CD4-positive, alpha-beta T cell treated with Interleukin-6 at 100 ng/mL for 8 hours (primary cell): ENCODE measurements around the gene CDH4.
"Not testable (repeated sequence)": the region's sequence is repeated elsewhere in the genome, so short reads cannot be mapped to it uniquely, and the experiment has no call there.

Experiments used
- DNase-seq: peaks from one replicate; pipeline ENCODE4 v3.0.0-alpha.2; 2020; ENCODE audit warnings: mixed read lengths, low spot score

CDH4 gene

GRCh38 chr20:61419010-61419409 lies 166.9 kb downstream of the CDH4 start:
- no peak for DNase-seq

DNA sequence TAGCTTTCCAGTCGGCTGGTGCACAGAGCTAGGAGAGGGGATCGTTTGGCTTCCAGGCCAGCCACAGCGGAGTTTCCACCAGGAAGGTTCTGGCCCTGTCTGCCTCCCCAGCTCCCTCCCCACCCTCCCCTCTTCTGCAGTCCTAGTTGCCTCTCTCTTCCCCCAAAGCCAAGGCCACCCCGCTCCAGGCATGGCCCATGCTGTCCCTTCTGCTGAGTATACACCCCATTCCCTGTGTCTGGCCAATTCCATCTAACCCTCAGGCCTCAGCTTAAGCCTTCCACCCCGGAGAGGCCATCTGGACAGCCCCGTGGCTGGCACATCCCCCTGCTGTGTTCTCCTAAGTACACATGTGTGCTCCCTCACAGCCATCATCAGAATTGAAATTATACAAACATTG lies 167.4 kb downstream of the CDH4 start:
- DNase-seq = no peak

- no peak for DNase-seq
Observed at GRCh38 chr20:61420056-61420455, 168.0 kb downstream of the CDH4 start.

- no peak for DNase-seq
Observed at GRCh38 chr20:61420781-61421180, 168.7 kb downstream of the CDH4 start.

DNA sequence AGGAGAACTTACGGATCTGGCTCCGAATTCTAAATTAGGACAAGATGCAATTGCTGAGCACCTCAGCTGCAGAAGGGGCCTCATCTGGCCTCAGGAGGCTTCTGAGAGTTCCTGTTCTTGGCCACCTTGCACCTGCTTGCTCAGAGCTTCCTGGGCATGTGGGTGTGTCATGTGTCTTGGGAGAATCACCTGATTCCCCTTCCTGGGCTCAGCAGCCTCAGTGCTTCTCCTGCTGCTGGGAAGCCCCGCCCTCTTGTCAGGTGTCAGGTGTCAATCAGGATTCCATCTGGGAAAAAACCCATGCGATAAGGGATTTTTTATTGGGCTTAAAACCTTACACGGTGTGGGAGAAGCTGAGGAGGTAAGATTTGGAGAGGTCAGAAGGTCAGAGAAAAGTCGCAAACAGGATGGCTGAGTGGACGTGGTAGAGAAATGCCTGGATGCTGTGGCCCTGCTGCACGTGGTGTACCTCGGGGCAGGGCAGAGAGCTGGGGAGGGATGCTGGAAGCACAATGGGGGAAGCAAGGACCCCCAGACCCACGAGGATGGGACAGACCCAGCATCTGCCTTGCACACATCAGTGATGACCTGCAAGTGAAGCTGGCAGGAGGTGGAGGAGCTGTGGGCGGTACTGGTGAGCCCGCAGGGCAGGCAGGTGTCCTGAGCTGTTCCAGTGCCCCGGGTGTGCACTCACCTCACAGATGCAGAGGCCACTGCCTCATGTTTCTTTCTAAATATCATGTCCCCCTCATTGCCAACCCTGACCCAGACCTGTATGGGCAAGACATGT lies 170.8 kb downstream of the CDH4 start:
- DNase-seq = no peak

DNA sequence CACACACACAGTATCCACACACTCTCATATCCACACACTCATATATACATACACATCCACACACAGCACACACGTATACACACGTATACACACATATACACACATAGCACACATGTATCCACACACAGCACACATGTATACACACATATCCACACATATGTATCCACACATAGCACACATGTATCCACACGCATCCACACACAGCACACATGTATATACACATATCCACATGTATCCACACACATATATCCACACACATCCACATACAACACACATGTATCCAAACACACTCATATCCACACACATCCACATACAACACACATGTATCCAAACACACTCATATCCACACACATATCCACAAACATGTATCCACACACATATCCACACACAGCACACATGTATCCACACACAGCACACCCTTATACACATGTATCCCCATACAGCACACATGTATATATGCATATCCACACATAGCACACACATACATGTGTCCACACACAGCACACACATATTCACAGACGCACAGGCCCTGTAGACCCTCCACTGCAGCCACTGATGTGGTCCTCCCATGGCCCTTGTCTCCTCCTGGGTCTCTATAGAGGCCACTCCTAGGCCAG lies 172.1 kb downstream of the CDH4 start:
- DNase-seq = no peak

- DNase-seq = no peak
Observed at GRCh38 chr20:61424628-61425420, 172.8 kb downstream of the CDH4 start.

DNA sequence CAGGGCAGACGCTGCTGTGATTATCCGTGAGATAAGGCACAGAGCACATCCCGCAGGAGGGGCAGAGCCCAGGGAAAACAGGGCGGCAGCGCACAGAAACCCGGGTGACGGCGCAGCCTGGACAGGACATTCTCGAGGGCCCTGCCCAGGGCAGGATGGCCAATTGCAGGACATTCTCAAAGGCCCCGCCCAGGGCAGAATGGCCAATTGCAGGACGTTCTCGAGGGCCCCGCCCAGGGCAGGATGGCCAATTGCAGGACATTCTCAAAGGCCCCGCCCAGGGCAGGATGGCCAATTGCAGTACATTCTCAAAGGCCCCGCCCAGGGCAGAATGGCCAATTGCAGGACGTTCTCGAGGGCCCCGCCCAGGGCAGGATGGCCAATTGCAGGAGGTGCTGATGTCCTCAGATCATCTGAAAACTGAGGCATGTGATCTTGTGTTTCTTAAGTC lies 173.5 kb downstream of the CDH4 start:
- not testable (repeated sequence) for DNase-seq

DNA sequence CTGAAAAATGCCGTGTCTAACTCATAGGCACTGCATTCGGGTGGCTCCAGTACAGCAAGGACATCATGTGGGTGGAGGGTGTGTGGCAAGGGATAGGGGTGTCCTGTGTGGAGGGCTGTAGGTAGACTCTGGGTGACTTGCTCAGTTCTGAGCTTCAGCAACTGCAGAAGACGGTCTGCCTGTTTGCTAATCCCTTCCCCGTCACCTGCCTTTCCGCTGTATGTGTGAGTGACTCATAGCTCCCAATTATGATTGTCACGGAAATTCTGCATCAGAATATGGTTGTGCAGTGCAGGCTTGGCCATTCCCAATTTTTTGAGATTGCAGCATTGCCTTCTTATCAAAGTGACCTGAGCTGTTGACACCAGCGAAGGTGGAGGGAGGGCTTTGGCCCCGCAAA lies 174.3 kb downstream of the CDH4 start:
- no peak for DNase-seq

DNA sequence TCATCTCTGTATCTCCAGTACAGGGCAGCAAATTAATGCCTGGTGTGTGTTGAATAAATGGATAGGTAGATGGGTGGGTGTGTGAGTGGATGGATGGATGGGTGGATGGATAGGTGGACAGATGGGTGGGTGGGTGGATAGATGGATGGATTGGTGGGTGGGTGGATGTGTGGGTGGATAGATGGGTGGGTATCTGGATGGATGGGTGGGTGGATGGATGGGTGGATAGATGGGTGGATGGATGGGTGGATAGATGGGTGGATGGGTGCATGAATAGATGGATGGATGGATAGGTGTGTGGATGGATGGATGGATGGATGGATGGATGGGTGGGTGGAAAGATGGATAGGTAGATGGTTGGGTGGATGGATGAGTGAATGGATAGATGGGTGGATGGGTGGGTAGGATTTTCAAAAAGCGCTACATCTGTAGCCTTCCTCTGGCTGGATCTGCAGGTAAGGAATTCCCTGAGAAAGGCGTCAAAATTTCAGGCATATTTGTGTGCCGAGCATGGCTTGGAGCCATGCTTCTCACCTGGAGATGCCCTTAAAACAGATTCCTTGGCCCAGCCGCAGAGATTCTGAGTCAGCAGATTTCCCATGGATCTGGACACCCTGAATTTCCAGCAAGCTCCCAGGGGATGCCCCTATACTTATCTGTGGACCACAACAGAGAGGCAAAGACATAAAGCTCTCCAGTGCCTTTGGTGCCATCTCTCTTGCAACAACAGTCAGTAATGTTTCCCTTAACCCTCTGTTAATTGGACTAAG lies 177.6 kb downstream of the CDH4 start:
- no peak for DNase-seq

DNA sequence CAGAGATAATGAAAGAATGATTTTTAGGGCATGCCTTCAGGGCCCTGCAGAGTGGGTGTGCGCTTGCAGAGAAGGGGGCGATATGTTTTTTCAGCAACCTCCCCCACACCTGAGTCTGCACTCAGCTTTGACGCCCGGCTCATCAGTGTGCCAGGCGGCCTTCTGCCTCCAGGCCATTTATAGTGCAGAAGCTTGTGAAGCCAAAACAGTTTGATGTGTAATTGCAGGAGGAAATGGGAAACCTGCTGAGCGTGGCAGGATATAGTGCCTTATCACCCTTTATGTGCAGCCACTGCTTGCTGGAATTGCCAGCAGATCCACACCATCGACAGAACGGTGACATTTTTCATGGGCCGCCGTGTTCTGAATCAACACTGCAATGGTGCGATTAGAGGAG lies 178.2 kb downstream of the CDH4 start:
- DNase-seq = no peak

- no peak for DNase-seq
Observed at GRCh38 chr20:61433176-61433575, 181.1 kb downstream of the CDH4 start.

DNA sequence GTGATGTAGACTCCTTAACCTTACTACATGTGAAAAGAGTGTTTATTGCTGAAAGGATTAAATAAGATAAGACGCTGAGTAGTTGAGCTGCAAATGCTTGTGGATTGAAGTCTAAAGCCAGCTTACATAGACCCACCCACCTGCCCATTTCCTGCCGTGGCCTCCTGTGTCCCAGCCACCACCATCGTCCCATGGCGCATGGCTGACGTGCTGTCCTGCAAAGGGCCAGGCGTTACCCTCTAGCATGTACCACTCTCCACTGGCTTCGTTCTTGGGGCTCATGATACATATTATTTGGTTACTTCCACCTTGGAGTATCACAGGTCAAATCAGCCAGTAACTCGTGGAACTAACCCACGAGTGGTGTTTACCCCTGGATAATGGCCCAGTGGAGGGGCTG lies 181.8 kb downstream of the CDH4 start:
- no peak for DNase-seq

GRCh38 chr20:61434341-61434781 lies 182.3 kb downstream of the CDH4 start:
- no peak for DNase-seq

- no peak for DNase-seq
Observed at GRCh38 chr20:61435184-61435822, 183.2 kb downstream of the CDH4 start.

DNA sequence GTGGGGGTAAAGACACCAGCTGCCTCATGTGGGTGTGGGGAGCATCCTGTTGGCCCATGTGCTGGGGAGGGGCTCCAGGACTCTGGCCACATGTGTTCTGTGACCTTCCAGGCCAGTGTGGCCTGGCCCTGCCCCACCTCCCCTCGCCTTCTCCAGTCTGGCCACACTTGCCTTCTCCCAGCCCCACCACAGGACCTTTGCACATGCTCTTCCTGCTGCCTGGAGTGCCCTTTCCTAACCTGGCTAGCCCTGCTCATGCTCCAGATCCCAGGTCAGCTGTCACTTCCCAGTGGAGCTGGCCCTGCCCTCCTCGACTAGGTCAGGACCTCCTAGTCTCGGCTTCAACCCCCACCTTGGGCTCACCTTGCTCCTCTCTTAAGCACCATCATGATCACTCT lies 183.8 kb downstream of the CDH4 start:
- DNase-seq = no peak

DNA sequence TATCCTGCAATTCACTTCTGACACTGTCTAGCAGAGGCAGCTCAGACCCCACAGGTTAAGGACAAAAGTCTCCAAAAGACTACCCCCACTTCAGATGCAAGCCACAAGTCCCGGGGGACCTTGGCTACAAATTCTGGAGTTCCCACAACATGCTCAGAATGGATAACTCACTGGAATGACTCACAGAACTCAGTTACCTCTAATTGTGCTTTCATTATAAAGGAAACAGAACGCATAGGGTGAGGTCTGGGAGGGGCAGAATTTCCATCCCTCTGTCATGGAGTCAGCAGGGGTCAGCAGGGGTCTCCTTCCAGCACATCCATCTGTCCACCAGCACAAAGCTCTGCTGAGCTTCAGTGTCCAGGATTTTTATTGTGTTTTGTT lies 184.2 kb downstream of the CDH4 start:
- no peak for DNase-seq

DNA sequence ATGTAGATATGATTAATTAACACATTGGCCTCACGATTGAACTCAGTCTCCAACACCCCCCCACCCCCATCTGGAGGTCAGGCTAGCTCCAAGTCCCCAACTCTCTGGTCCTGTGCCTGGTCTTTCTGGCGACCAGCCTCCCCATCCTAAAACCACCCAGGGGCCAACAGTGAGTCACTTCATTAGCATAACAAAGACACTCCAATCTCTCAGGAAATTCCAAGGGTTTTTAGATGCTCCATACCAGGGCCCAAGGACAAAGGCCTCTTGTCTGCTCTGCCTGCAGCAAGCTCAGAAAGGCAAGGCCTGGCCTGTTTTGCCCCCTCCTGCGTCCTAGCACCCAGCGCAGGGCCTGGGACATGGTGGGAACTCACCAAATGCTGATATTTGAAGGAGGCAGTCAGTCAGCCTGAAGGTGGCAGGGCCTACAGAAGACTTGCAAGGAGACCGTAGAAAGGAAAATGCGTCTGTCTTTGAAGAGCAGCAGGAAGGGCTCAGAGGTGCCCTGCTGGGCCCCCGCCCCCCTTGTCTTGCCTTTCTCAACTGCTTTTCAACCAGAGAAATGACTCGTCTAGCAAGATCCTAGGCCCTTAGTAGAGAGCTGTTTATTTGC lies 184.7 kb downstream of the CDH4 start:
- DNase-seq = no peak

DNA sequence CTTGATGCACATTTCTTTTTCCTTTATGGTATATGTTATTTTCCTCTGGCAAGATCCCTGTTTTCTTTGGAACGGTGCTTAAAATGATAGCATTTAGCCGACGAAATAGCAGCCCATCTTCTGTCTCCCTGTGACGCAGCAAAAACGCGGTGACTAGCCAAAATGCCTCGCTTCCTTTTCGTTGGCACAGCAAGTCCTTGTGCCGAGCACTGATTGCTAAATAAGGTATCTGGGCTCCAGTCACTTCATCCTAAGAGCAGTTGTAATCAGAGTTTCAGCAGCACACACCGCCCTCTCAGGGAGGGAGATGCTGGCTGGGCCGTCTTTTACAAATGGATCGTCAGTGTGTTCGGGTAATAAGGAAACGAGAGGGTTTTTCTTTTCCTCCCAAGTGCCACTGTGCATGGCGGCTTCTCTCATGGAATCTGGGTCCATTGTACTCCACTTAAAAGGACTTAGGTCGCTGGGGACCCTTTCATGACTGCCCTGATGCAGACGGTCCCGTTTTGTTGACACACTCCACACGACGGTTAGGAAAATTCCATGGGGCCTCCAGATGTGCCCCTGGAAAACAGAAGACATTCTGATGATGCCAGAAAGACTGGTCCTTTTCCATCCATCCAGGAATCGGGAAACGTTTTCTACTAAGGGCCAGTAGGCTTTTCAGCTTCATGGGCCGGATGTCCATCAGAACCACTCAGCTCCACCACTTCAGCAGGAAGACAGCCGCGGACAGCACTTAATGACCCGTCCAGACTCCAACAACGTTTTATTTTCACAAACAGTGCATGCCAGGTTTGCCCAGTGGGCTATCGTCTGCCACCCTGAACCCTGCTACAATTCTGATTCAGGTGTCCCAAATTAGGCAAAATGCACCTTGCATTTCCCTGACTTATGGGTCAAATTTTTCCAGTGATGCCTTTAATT lies 185.5 kb downstream of the CDH4 start:
- no peak for DNase-seq

GRCh38 chr20:61438285-61438684 lies 186.2 kb downstream of the CDH4 start:
- no peak for DNase-seq
